Measurements from ENCODE around the gene DAG1.

The DAG1 gene

DNA sequence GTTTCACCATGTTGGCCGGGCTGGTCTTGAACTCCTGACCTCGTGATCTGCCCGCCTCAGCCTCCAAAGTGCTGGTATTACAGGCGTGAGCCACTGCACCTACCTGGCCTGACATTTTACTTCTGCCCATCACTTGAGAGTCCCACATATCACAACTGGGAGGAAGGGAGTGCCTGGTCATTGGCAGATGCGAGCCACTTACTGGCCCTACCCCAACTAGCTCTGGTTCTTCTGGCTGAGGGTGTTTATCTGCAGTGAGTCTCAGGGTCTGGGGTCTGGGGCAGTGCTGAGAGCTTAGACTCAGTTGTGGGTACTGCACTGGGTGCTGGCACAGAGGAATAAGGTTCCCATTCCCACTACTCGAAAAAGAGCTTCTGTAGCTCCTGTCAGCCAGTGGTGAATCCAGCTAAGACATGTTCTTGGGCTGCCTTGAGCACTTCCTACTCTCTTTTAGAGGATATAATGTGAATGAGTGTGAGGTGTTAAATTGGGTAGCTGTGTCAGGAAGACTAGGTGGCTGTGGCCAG is 30.2 kb downstream of the DAG1 start:
- no peak overlapping the region for H3K4me2 ChIP-seq (ENCODE audit: low read length)
- H3K36me3 ChIP-seq (ENCODE audit: control insufficient read depth, low read length), result no peaks in the 10 kb centered on the region
- H4K20me1 ChIP-seq (ENCODE audit: control insufficient read depth, insufficient read depth, low read depth, low read length), result no peaks in the 10 kb centered on the region
- H3K9me2 ChIP-seq (replicated peaks; ENCODE audit: control insufficient read depth, low read length), result no peaks in the 10 kb centered on the region
- no peak overlapping the region for H3K27ac ChIP-seq (ENCODE audit: low read depth, low read length)
- H3K4me3 ChIP-seq (ENCODE audit: low read length), result no peak overlapping the region
- TF ChIP-seq, protein P1, sequence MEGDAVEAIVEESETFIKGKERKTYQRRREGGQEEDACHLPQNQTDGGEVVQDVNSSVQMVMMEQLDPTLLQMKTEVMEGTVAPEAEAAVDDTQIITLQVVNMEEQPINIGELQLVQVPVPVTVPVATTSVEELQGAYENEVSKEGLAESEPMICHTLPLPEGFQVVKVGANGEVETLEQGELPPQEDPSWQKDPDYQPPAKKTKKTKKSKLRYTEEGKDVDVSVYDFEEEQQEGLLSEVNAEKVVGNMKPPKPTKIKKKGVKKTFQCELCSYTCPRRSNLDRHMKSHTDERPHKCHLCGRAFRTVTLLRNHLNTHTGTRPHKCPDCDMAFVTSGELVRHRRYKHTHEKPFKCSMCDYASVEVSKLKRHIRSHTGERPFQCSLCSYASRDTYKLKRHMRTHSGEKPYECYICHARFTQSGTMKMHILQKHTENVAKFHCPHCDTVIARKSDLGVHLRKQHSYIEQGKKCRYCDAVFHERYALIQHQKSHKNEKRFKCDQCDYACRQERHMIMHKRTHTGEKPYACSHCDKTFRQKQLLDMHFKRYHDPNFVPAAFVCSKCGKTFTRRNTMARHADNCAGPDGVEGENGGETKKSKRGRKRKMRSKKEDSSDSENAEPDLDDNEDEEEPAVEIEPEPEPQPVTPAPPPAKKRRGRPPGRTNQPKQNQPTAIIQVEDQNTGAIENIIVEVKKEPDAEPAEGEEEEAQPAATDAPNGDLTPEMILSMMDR (IDR thresholded peaks at IDR 0.05; ENCODE audit: low read depth, low read length, poor library complexity, severe bottlenecking), result no peak
- no peak for TF ChIP-seq EZH2phosphoT487 (IDR thresholded peaks at IDR 0.05; ENCODE audit: borderline replicate concordance, low read length)
- no peaks in the 10 kb centered on the region for H3K27me3 ChIP-seq (ENCODE audit: control insufficient read depth, low read length)
- peaks cover 13% of the 10 kb centered on the region for H3K79me2 ChIP-seq (ENCODE audit: control insufficient read depth, low read length)
- 0 out of 2 replicates have a peak, but pooled peaks cover 2% of the 10 kb centered on the region for H3K4me1 ChIP-seq (ENCODE audit: control insufficient read depth, low read length)
- H3F3A ChIP-seq (ENCODE audit: control insufficient read depth, insufficient read depth), result no peaks in the 10 kb centered on the region
- H3K9me3 ChIP-seq (ENCODE audit: control insufficient read depth, insufficient read depth, low read length), result no peaks in the 10 kb centered on the region

DNA sequence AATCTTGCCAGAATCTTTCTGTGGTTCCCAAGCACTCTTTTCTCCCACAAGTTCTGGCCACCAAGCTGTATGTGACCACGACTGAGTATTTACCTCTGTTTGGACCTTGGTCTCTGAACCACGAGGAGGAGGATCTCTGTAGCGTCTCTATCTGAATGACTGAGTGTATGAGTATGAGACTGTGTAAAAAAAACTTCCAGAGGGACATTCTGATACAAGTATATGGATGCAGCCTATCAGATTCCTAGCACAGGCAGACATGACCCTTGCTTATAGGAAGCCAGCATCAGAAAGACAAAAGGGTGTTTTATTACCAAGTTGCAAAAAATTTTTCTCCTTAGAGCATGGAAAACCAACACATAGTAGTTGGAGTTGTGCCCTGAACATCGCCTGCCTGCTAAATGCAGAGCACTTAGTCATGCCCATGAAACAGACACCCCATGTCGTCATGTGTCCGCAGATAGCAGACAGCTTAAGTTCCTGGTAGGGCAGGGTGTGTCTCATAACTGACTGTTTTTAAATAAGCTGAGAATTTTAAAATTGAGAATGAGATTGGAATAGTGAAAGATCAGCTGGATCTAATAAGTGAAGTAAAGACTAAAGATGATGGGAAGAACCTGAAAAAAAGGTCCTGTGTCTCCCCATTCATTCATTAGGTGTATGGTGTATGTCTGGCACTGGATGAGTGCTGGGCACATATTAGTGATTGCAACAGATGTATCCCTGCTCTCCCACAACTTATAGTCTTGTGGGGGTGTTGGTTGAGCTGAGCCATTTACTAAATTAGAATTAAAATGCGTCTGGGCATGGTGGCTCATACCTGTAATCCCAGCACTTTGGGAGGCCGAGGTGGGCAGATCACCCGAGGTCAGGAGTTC is 30.9 kb downstream of the DAG1 start:
- Histone ChIP-seq H3K9me2 (replicated peaks; ENCODE audit: control insufficient read depth, low read length) (no peaks in the 10 kb centered on the region), H3K4me2 (ENCODE audit: low read length) (no peak overlapping the region), H3K36me3 (ENCODE audit: control insufficient read depth, low read length) (no peaks in the 10 kb centered on the region), H3K27ac (ENCODE audit: low read depth, low read length) (no peak overlapping the region), H3K79me2 (ENCODE audit: control insufficient read depth, low read length) (peaks cover 13% of the 10 kb centered on the region), H3K9me3 (ENCODE audit: control insufficient read depth, insufficient read depth, low read length) (no peaks in the 10 kb centered on the region), H3F3A (ENCODE audit: control insufficient read depth, insufficient read depth) (no peaks in the 10 kb centered on the region), H4K20me1 (ENCODE audit: control insufficient read depth, insufficient read depth, low read depth, low read length) (no peaks in the 10 kb centered on the region), H3K4me3 (ENCODE audit: low read length) (no peak overlapping the region), H3K27me3 (ENCODE audit: control insufficient read depth, low read length) (no peaks in the 10 kb centered on the region), H3K4me1 (ENCODE audit: control insufficient read depth, low read length) (0 out of 2 replicates have a peak, but pooled peaks cover 2% of the 10 kb centered on the region)
- TF ChIP-seq, protein P1 (IDR thresholded peaks at IDR 0.05; ENCODE audit: low read depth, low read length, poor library complexity, severe bottlenecking), result no peak
- TF ChIP-seq EZH2phosphoT487 (IDR thresholded peaks at IDR 0.05; ENCODE audit: borderline replicate concordance, low read length), result no peak

DNA sequence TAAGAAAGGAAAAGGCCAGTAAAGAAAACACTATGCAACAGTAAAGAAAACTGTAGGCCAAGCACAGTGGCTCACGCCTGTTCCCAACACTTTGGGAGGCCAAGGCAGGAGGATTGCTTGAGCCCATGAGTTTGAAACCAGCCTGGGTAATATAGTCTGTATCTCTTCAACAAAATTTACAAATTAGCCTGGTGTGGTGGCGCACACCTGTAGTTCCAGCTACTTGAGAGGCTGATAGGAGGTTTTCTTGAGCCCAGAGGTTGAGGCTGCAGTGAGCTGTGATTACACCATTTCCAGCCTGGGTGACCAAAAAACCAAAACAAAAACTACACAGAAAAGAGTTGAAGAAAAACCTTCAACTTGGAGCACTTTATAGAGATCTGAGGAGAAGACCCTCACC is 31.8 kb downstream of the DAG1 start:
- H3K4me2 ChIP-seq (ENCODE audit: low read length), result no peak overlapping the region
- no peaks in the 10 kb centered on the region for H3K36me3 ChIP-seq (ENCODE audit: control insufficient read depth, low read length)
- H4K20me1 ChIP-seq (ENCODE audit: control insufficient read depth, insufficient read depth, low read depth, low read length), result no peaks in the 10 kb centered on the region
- H3K9me3 ChIP-seq (ENCODE audit: control insufficient read depth, insufficient read depth, low read length), result no peaks in the 10 kb centered on the region
- no peak overlapping the region for H3K4me3 ChIP-seq (ENCODE audit: low read length)
- no peak for TF ChIP-seq EZH2phosphoT487 (IDR thresholded peaks at IDR 0.05; ENCODE audit: borderline replicate concordance, low read length)
- TF ChIP-seq, protein P1 (IDR thresholded peaks at IDR 0.05; ENCODE audit: low read depth, low read length, poor library complexity, severe bottlenecking), result no peak
- no peaks in the 10 kb centered on the region for H3K27me3 ChIP-seq (ENCODE audit: control insufficient read depth, low read length)
- no peaks in the 10 kb centered on the region for H3F3A ChIP-seq (ENCODE audit: control insufficient read depth, insufficient read depth)
- H3K4me1 ChIP-seq (ENCODE audit: control insufficient read depth, low read length), result 0 out of 2 replicates have a peak, but pooled peaks cover 2% of the 10 kb centered on the region
- no peaks in the 10 kb centered on the region for H3K9me2 ChIP-seq (replicated peaks; ENCODE audit: control insufficient read depth, low read length)
- H3K79me2 ChIP-seq (ENCODE audit: control insufficient read depth, low read length), result peaks cover 20% of the 10 kb centered on the region
- H3K27ac ChIP-seq (ENCODE audit: low read depth, low read length), result no peak overlapping the region
